Measurements from ENCODE around the gene MPHOSPH8. TPM values are rescaled to one million over a fixed set of nuclear protein-coding genes. Genes with fewer than 3 reads are reported as not detected.

MPHOSPH8 gene
- total RNA-seq, 3 donors from 2014 or later, result 39.2 to 53.3 (median 44.9) TPM

DNA sequence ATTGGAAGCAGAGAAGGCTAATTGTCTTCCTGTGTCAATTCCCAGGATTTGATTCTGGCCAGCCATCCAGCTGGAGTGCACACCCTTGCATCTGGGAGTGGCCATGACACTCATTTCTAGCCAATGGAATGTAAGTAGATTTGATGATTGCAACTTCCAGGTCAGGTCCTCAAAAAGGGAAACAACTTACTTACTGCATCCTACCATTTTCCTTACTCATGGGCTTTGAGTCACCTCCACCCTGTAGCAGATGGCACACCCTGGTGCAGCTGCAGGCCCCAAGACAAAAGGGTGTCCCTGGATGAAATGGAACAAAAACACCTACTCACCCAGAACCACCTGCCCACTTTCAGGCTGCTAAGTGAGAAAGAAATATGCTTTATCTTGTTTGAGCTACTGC is 27.3 kb upstream of the MPHOSPH8 start:
- Histone ChIP-seq H3K4me3 (no peak overlapping the region), H3K27ac (no peak overlapping the region), H3K9me3 (peaks cover 3 to 8% of the 10 kb centered on the region in 2 donors), H3K36me3 (no peaks in the 10 kb centered on the region), H3K4me1 (no peaks in the 10 kb centered on the region), H3K27me3 (no peaks in the 10 kb centered on the region)
- TF ChIP-seq CTCF (IDR thresholded peaks at IDR 0.05), result no peak
- TF ChIP-seq POLR2A (IDR thresholded peaks at IDR 0.05), result no peak
- TF ChIP-seq POLR2AphosphoS5 (IDR thresholded peaks at IDR 0.05), result no peak
- intact Hi-C loops (cut with DNase I; ENCODE audit: low total_unique reads), result no loop called here
- DNase-seq (ENCODE audit: low spot score in 2 of 2), result no peak

DNA sequence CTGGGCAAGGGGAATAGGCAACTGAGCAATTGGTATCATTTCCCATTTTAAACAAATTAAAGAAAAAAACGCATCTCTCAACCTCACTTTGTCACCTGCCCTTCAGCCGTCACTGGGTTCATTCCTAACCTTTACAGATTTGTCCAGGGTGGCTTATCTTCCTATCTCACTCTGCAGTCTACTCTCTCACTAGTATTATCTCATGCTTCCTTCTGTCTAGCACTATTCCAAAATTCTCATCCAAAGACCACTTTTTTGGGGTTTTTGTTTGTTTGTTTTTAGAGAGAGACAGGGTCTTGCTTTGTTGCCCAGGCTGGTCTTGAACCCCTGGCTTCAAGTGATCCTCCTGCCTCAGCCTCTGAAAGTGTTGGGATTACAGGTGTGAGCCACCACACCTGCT is 26.7 kb upstream of the MPHOSPH8 start:
- H3K27me3 ChIP-seq, result no peaks in the 10 kb centered on the region
- no peaks in the 10 kb centered on the region for H3K4me1 ChIP-seq
- H3K4me3 ChIP-seq, result no peak overlapping the region
- H3K27ac ChIP-seq, result no peak overlapping the region
- peaks cover 3 to 8% of the 10 kb centered on the region in 2 donors for H3K9me3 ChIP-seq
- intact Hi-C loops (cut with DNase I; ENCODE audit: low total_unique reads), result no loop called here
- H3K36me3 ChIP-seq, result no peaks in the 10 kb centered on the region
- TF ChIP-seq CTCF (IDR thresholded peaks at IDR 0.05) (no peak), POLR2A (IDR thresholded peaks at IDR 0.05) (no peak), POLR2AphosphoS5 (IDR thresholded peaks at IDR 0.05) (no peak)
- no peak for DNase-seq (ENCODE audit: low spot score in 2 of 2)

GRCh38 chr13:19607523-19608078 is 25.9 kb upstream of the MPHOSPH8 start:
- H3K4me3 ChIP-seq, result no peak overlapping the region

GRCh38 chr13:19618977-19619376 is 14.5 kb upstream of the MPHOSPH8 start:
- TF ChIP-seq POLR2AphosphoS5 (IDR thresholded peaks at IDR 0.05), result no peak
- peak in 1 of 3 donors; percentile 36 for TF ChIP-seq CTCF (IDR thresholded peaks at IDR 0.05)
- TF ChIP-seq POLR2A (IDR thresholded peaks at IDR 0.05), result no peak
- intact Hi-C loops (cut with DNase I; ENCODE audit: low total_unique reads), result no loop called here

More at GRCh38 chr13:19607523-19608078, 25.9 kb upstream of the MPHOSPH8 start:
- H3K36me3 ChIP-seq, result no peaks in the 10 kb centered on the region
- TF ChIP-seq CTCF (IDR thresholded peaks at IDR 0.05) (no peak), POLR2A (IDR thresholded peaks at IDR 0.05) (no peak), POLR2AphosphoS5 (IDR thresholded peaks at IDR 0.05) (no peak)
- H3K9me3 ChIP-seq, result peaks cover 3 to 8% of the 10 kb centered on the region in 2 donors
- H3K27ac ChIP-seq, result no peak overlapping the region
- no peaks in the 10 kb centered on the region for H3K27me3 ChIP-seq
- intact Hi-C loops (cut with DNase I; ENCODE audit: low total_unique reads), result no loop called here
- H3K4me1 ChIP-seq, result no peaks in the 10 kb centered on the region
- no peak for DNase-seq (ENCODE audit: low spot score in 2 of 2)

GRCh38 chr13:19622193-19622592 is 11.3 kb upstream of the MPHOSPH8 start:
- Histone ChIP-seq H3K4me3 (no peak overlapping the region), H3K9me3 (peaks cover 0 to 5% of the 10 kb centered on the region in 2 donors), H3K27me3 (no peaks in the 10 kb centered on the region), H3K4me1 (no peaks in the 10 kb centered on the region), H3K36me3 (no peaks in the 10 kb centered on the region), H3K27ac (no peak overlapping the region)
- DNase-seq (ENCODE audit: low spot score in 2 of 2), result no peak
- TF ChIP-seq CTCF (IDR thresholded peaks at IDR 0.05), result no peak
- no peak for TF ChIP-seq POLR2A (IDR thresholded peaks at IDR 0.05)
- TF ChIP-seq POLR2AphosphoS5 (IDR thresholded peaks at IDR 0.05), result no peak
- intact Hi-C loops (cut with DNase I; ENCODE audit: low total_unique reads), result no loop called here

More at GRCh38 chr13:19618977-19619376, 14.5 kb upstream of the MPHOSPH8 start:
- Histone ChIP-seq H3K36me3 (no peaks in the 10 kb centered on the region), H3K4me3 (no peak overlapping the region), H3K4me1 (no peaks in the 10 kb centered on the region), H3K9me3 (peaks cover 0 to 5% of the 10 kb centered on the region in 2 donors), H3K27ac (no peak overlapping the region), H3K27me3 (no peaks in the 10 kb centered on the region)
- DNase-seq (ENCODE audit: low spot score in 2 of 2), result no peak

Measured in breast epithelium (tissue), 4 donors.